SIG-M5 (cell line): Measurements from ENCODE around the gene PLEKHM3.
"Not testable (repeated sequence)": the region's sequence is repeated elsewhere in the genome, so short reads cannot be mapped to it uniquely, and the experiment has no call there.

Experiments
- DNase-seq: peaks from one replicate; lab custom pipeline; 2025; lab: John Stamatoyannopoulos, UW

PLEKHM3 gene

GRCh38 chr2:207949245-207949644, 76.1 kb downstream of the PLEKHM3 start:
- not testable (repeated sequence) for DNase-seq

GRCh38 chr2:207944979-207945600, 80.2 kb downstream of the PLEKHM3 start:
- no peak for DNase-seq

GRCh38 chr2:207944334-207944733, 81.0 kb downstream of the PLEKHM3 start:
- DNase-seq, result no peak

- no peak for DNase-seq
Observed at GRCh38 chr2:207939342-207940108, 85.8 kb downstream of the PLEKHM3 start.

- DNase-seq, result no peak
Observed at GRCh38 chr2:207938886-207939285, 86.4 kb downstream of the PLEKHM3 start.

GRCh38 chr2:207938415-207938814, 86.9 kb downstream of the PLEKHM3 start:
- DNase-seq, result no peak

GRCh38 chr2:207937823-207938222, 87.5 kb downstream of the PLEKHM3 start:
- DNase-seq, result no peak

GRCh38 chr2:207937253-207937652, 88.1 kb downstream of the PLEKHM3 start:
- no peak for DNase-seq

GRCh38 chr2:207936380-207936779, 88.9 kb downstream of the PLEKHM3 start:
- no peak for DNase-seq

- DNase-seq, result no peak
Observed at GRCh38 chr2:207935991-207936370, 89.3 kb downstream of the PLEKHM3 start.

GRCh38 chr2:207935121-207935990, 90.0 kb downstream of the PLEKHM3 start:
- DNase-seq, result no peak

GRCh38 chr2:207934720-207935119, 90.6 kb downstream of the PLEKHM3 start:
- DNase-seq, result no peak

GRCh38 chr2:207933396-207934065, 91.8 kb downstream of the PLEKHM3 start:
- no peak for DNase-seq

GRCh38 chr2:207932106-207932505, 93.2 kb downstream of the PLEKHM3 start:
- DNase-seq, result no peak

GRCh38 chr2:207930747-207931146, 94.6 kb downstream of the PLEKHM3 start:
- no peak for DNase-seq

GRCh38 chr2:207929923-207930322, 95.4 kb downstream of the PLEKHM3 start:
- no peak for DNase-seq

- DNase-seq, result no peak
Observed at GRCh38 chr2:207928079-207928478, 97.2 kb downstream of the PLEKHM3 start.

GRCh38 chr2:207926989-207927300, 98.4 kb downstream of the PLEKHM3 start:
- no peak for DNase-seq

- DNase-seq, result no peak
Observed at GRCh38 chr2:207926133-207926988, 99.0 kb downstream of the PLEKHM3 start.

GRCh38 chr2:207925601-207926000, 99.7 kb downstream of the PLEKHM3 start:
- DNase-seq, result no peak

GRCh38 chr2:207921606-207922005, 103.7 kb downstream of the PLEKHM3 start:
- no peak for DNase-seq
